Activated naive CD8-positive, alpha-beta T cell treated with anti-CD3 and anti-CD28 coated beads, Interleukin-2, amount 50 U/mL, for 24 hours (primary cell): ENCODE results near the gene CAMTA2.
"Not testable (repeated sequence)": the region's sequence is repeated elsewhere in the genome, so short reads cannot be mapped to it uniquely, and the experiment has no call there.

Source experiments
- ATAC-seq: fragments of 150-1000 bp; cut with Tn5 transposase; one replicate; pipeline ENCODE4 v1.10.0; 2021
- DNase-seq: peaks from one replicate; pipeline ENCODE4 v3.0.0; 2021
- H3K27ac Mint-ChIP-seq: one replicate; pipeline ENCODE4 v1.8.0; 2021; ENCODE audit warnings: mild to moderate bottlenecking, mixed read lengths
- H3K27me3 Mint-ChIP-seq: one replicate; pipeline ENCODE4 v1.8.0; 2021; ENCODE audit warnings: mixed read lengths
- H3K36me3 Mint-ChIP-seq: one replicate; pipeline ENCODE4 v1.8.0; 2021; ENCODE audit warnings: low read depth, mixed read lengths
- H3K4me1 Mint-ChIP-seq: one replicate; pipeline ENCODE4 v1.8.0; 2021; ENCODE audit warnings: mixed read lengths
- H3K4me3 Mint-ChIP-seq: one replicate; pipeline ENCODE4 v1.8.0; 2021; ENCODE audit warnings: mild to moderate bottlenecking, moderate library complexity, mixed read lengths
- H3K9me3 Mint-ChIP-seq: one replicate; pipeline ENCODE4 v1.8.0; 2021; ENCODE audit warnings: mixed read lengths

Gene CAMTA2

DNA sequence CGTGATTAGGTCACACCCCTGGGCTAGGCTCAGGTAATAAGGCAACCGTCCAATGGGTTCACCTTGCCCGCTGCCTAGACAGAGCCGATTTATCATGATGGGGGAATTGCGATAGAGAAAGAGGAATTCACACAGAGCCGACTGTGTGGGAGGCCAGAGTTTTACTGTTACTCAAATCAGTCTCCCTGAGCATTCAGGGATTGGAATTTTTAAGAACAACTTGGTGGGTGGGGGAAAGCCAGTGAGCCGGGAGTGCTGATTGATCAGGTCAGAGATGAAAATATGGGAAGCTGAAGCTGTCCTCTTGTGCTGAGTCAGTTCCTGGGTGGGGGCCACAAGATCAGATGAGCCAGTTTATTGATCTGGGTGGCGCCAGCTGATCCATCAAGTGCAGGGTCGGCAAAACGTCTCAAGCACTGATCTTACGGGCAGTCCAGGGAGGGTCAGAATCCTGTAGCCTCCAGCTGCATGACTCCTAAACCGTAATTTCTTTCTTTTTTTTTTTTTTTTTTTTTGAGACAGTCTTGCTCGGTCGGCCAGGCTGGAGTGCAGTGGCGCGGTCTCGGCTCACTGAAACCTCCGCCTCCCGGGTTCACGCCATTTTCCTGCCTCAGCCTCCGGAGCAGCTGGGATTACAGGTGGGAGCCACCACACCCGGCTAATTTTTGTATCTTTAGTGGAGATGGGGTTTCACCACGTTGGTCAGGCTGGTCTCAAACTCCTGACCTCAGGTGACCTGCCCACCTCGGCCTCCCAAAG, 60.7 kb downstream of the CAMTA2 start:
- H3K9me3 Mint-ChIP-seq, H3K4me1 Mint-ChIP-seq, H3K27ac Mint-ChIP-seq, H3K4me3 Mint-ChIP-seq, ATAC-seq, H3K36me3 Mint-ChIP-seq, DNase-seq, H3K27me3 Mint-ChIP-seq: not testable (repeated sequence)

DNA sequence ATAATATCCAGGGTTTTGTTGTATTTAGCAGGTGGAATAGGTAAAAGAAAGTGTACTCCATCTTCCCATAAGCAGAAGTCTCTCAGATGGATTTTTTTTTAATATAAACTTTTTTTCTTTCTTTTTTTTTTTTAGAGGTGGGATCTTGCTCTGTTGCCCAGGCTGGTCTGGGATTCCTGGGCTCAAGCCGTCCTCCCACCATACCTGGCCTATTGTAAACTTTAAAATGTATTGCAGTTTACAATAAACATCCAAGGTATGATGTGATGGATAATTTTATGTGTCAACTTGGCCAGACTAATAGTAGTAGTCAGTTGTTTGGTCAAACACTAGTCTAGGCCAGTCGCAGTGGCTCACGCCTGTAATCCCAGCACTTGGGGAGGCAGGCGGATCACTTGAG, 66.2 kb downstream of the CAMTA2 start:
- no peaks in the 10 kb centered on the region for H3K9me3 Mint-ChIP-seq
- no peak overlapping the region for H3K4me3 Mint-ChIP-seq
- ATAC-seq (no peak), DNase-seq (no peak)
- no peaks in the 10 kb centered on the region for H3K4me1 Mint-ChIP-seq
- H3K27me3 Mint-ChIP-seq, result no peaks in the 10 kb centered on the region
- H3K36me3 Mint-ChIP-seq, result no peaks in the 10 kb centered on the region
- no peak overlapping the region for H3K27ac Mint-ChIP-seq

DNA sequence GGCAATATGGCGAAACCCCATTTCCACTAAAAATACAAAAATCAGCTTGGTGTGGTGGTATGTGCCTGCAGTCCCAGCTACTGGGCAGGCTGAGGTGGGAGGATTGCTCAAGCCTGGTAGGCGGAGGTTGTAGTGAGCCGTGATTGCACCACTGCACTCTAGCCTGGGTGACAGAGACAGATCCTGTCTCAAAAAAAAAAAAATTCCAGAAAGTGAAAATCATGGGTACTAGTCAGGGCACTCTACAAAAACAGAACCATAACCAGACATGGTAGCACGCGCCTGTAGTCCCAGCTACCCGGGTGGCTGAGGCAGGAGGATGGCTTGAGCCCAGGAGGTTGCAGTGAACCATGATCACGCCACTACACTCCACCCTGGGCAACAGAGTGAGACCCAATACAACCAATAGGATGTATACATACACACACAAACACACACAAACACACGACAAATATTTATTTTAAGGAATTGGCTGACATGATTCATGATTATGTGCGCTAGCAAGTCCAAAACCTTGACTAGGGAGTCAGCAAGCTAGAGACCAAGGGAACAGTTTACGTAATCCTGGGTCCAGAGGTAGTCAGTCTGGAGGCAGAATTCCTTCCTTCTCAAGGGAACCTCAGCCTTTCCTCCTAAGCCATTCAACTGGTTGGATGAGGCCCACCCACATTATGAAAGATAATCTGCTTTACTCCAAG, 67.0 kb downstream of the CAMTA2 start:
- Mint-ChIP-seq H3K9me3 (no peaks in the 10 kb centered on the region), H3K27me3 (no peaks in the 10 kb centered on the region), H3K36me3 (no peaks in the 10 kb centered on the region), H3K27ac (no peak overlapping the region), H3K4me1 (no peaks in the 10 kb centered on the region), H3K4me3 (no peak overlapping the region)
- DNase-seq, result no peak
- no peak for ATAC-seq

- no peak for ATAC-seq
- H3K9me3 Mint-ChIP-seq, result no peaks in the 10 kb centered on the region
- DNase-seq, result no peak
- no peak overlapping the region for H3K27ac Mint-ChIP-seq
- H3K36me3 Mint-ChIP-seq, result no peaks in the 10 kb centered on the region
- no peak overlapping the region for H3K4me3 Mint-ChIP-seq
- H3K4me1 Mint-ChIP-seq, result no peaks in the 10 kb centered on the region
- no peaks in the 10 kb centered on the region for H3K27me3 Mint-ChIP-seq
Measured at GRCh38 chr17:4919511-4920047, 67.9 kb downstream of the CAMTA2 start.
